Mesenchymal stem cell (in vitro differentiated cells and primary cell): ENCODE results near the gene PPARA.
A peak's percentile ranks its signal among the peaks of the same experiment; 100 is the strongest.

Experiments used
- DNase-seq: peaks from one replicate; pipeline ENCODE4 v3.0.0-alpha.2; 2013
- H2AFZ ChIP-seq: one replicate; pipeline ENCODE4 v1.6.1; 2013; ENCODE audit warnings: low read depth, mild to moderate bottlenecking, control low read depth, inconsistent platforms, low read length, moderate library complexity
- H2AK5ac ChIP-seq: 2 replicates; pipeline ENCODE4 v1.6.1; 2013; ENCODE audit warnings: low read length, moderate library complexity, mild to moderate bottlenecking, inconsistent platforms; ENCODE audit not compliant: severe bottlenecking
- H2BK120ac ChIP-seq: one replicate; pipeline ENCODE4 v1.6.1; 2013; ENCODE audit warnings: low read depth, mild to moderate bottlenecking, inconsistent platforms, low read length, moderate library complexity
- H2BK12ac ChIP-seq, 2 experiments: one replicate each; pipeline ENCODE4 v1.6.1; 2013; ENCODE audit warnings: inconsistent platforms in 2 of 2, low read length in 2 of 2, mild to moderate bottlenecking in 2 of 2, moderate library complexity in 2 of 2, control low read depth in 1 of 2
- H2BK15ac ChIP-seq: one replicate; pipeline ENCODE4 v1.6.1; 2013; ENCODE audit warnings: mild to moderate bottlenecking, low read depth, inconsistent platforms; ENCODE audit not compliant: poor library complexity, severe bottlenecking
- H2BK5ac ChIP-seq: 2 replicates; pipeline ENCODE4 v1.6.1; 2013; ENCODE audit warnings: low read depth, mild to moderate bottlenecking, low read length, control low read depth, inconsistent platforms; ENCODE audit not compliant: poor library complexity, severe bottlenecking
- H3K14ac ChIP-seq, 2 experiments: one replicate each; pipeline ENCODE4 v1.6.1; 2013; ENCODE audit warnings: inconsistent platforms in 2 of 2, low read length in 2 of 2, control low read depth in 1 of 2, mild to moderate bottlenecking in 1 of 2, moderate library complexity in 1 of 2
- H3K18ac ChIP-seq, 2 experiments: one replicate each; pipeline ENCODE4 v1.6.1; 2013; ENCODE audit warnings: inconsistent platforms in 2 of 2, low read length in 2 of 2, control low read depth in 1 of 2, low read depth in 1 of 2, mild to moderate bottlenecking in 1 of 2
- H3K23ac ChIP-seq, 2 experiments: one replicate each; pipeline ENCODE4 v1.6.1; 2013; ENCODE audit warnings: inconsistent platforms in 2 of 2, low read length in 2 of 2, mild to moderate bottlenecking in 2 of 2, moderate library complexity in 2 of 2, control low read depth in 1 of 2
- H3K27ac ChIP-seq: 2 replicates; pipeline ENCODE4 v1.5.1; 2013; ENCODE audit warnings: mild to moderate bottlenecking, moderate library complexity, low read length, control low read depth, inconsistent platforms; ENCODE audit not compliant: poor library complexity, severe bottlenecking
- H3K27me3 ChIP-seq, 2 experiments: 2 replicates each; pipeline versions ENCODE4 v1.6.1 to v1.7.0; 2013; ENCODE audit warnings: low read length in 2 of 2, mild to moderate bottlenecking in 2 of 2, moderate library complexity in 2 of 2, control low read depth in 1 of 2, inconsistent platforms in 1 of 2; ENCODE audit not compliant: control insufficient read depth in 1 of 2, insufficient read depth in 1 of 2
- H3K36me3 ChIP-seq, 2 experiments: 2 replicates each; pipeline versions ENCODE4 v1.6.1 to v1.7.0; 2013; ENCODE audit warnings: low read length in 2 of 2, control low read depth in 1 of 2, inconsistent platforms in 1 of 2, low read depth in 1 of 2, mild to moderate bottlenecking in 1 of 2; ENCODE audit not compliant: insufficient read depth in 2 of 2, control insufficient read depth in 1 of 2
- H3K4ac ChIP-seq, 2 experiments: one replicate each; pipeline ENCODE4 v1.6.1; 2013; ENCODE audit warnings: inconsistent platforms in 2 of 2, low read length in 2 of 2, mild to moderate bottlenecking in 2 of 2, moderate library complexity in 2 of 2, control low read depth in 1 of 2, low read depth in 1 of 2
- H3K4me1 ChIP-seq: 2 replicates; pipeline ENCODE4 v1.6.1; 2013; ENCODE audit warnings: low read depth, low read length, control low read depth; ENCODE audit not compliant: control insufficient read depth, insufficient read depth
- H3K4me2 ChIP-seq: 2 replicates; pipeline ENCODE4 v1.6.1; 2013; ENCODE audit warnings: low read length, mild to moderate bottlenecking, inconsistent platforms; ENCODE audit not compliant: poor library complexity, severe bottlenecking
- H3K4me3 ChIP-seq, 2 experiments: 2 replicates each; pipeline versions ENCODE4 v1.5.1 to v1.7.0; 2013; ENCODE audit warnings: low read length in 2 of 2, mild to moderate bottlenecking in 2 of 2, control low read depth in 1 of 2, low read depth in 1 of 2; ENCODE audit not compliant: insufficient read depth in 1 of 2
- H3K79me1 ChIP-seq: replicated peaks from 2 replicates; pipeline ENCODE4 v1.6.1; 2013; ENCODE audit warnings: mild to moderate bottlenecking, control low read depth, low read length, inconsistent platforms; ENCODE audit not compliant: poor library complexity, severe bottlenecking
- H3K9ac ChIP-seq: 2 replicates; pipeline ENCODE4 v1.7.0; 2013; ENCODE audit warnings: mild to moderate bottlenecking, low read length, moderate library complexity
- H3K9me3 ChIP-seq: 2 replicates; pipeline ENCODE4 v1.7.0; 2013; ENCODE audit warnings: mild to moderate bottlenecking, low read length; ENCODE audit not compliant: control insufficient read depth
- H4K8ac ChIP-seq: one replicate; pipeline ENCODE4 v1.6.1; 2013; ENCODE audit warnings: inconsistent platforms, mild to moderate bottlenecking, low read length, moderate library complexity
- H4K91ac ChIP-seq: one replicate; pipeline ENCODE4 v1.6.1; 2013; ENCODE audit warnings: mild to moderate bottlenecking, low read length, inconsistent platforms
- whole genome bisulfite sequencing: methylation state at CpG from one replicate; pipeline ENCODE4 v1.1.7; 2013; ENCODE audit warnings: mixed read lengths; 5-methylcytosine and 5-hydroxymethylcytosine counted together

Gene PPARA

GRCh38 chr22:46185283-46185682, 35.0 kb downstream of the PPARA start:
- H3K9ac ChIP-seq, result no peak overlapping the region
- H3K79me1 ChIP-seq, result no peaks in the 10 kb centered on the region
- H3K4me2 ChIP-seq, result no peak overlapping the region
- H4K91ac ChIP-seq, result no peak overlapping the region
- H2BK120ac ChIP-seq, result no peak overlapping the region
- H2BK15ac ChIP-seq, result no peak overlapping the region
- peaks cover 1% of the 10 kb centered on the region for H3K4me1 ChIP-seq
- no peak overlapping the region for H2AFZ ChIP-seq
- H3K18ac ChIP-seq, result no peak overlapping the region
- H3K14ac ChIP-seq, result no peak overlapping the region
- peaks cover 7% of the 10 kb centered on the region for H3K9me3 ChIP-seq
- H2AK5ac ChIP-seq, result no peak overlapping the region
- H2BK5ac ChIP-seq, result no peak overlapping the region
- H3K23ac ChIP-seq, result no peak overlapping the region
- H4K8ac ChIP-seq, result no peak overlapping the region
- no peaks in the 10 kb centered on the region for H3K27me3 ChIP-seq
- no peak overlapping the region for H3K4me3 ChIP-seq
- H3K4ac ChIP-seq, result no peak overlapping the region
- no peak overlapping the region for H2BK12ac ChIP-seq
- 100% methylated on average over 2 of the region's 2 CpGs for WGBS
- H3K27ac ChIP-seq, result no peak overlapping the region
- no peak for DNase-seq
- peaks cover 9 to 53% of the 10 kb centered on the region in 2 experiments for H3K36me3 ChIP-seq

GRCh38 chr22:46187862-46188261, 37.5 kb downstream of the PPARA start:
- no peak overlapping the region for H3K4ac ChIP-seq
- 87% methylated on average over 3 of the region's 3 CpGs for WGBS
- DNase-seq, result no peak
- H3K79me1 ChIP-seq, result no peaks in the 10 kb centered on the region
- H2BK15ac ChIP-seq, result no peak overlapping the region
- H3K9me3 ChIP-seq, result no peaks in the 10 kb centered on the region
- no peak overlapping the region for H2AFZ ChIP-seq
- H2BK5ac ChIP-seq, result no peak overlapping the region
- no peak overlapping the region for H3K4me3 ChIP-seq
- H4K91ac ChIP-seq, result no peak overlapping the region
- no peak overlapping the region for H2AK5ac ChIP-seq
- H3K27me3 ChIP-seq, result no peaks in the 10 kb centered on the region
- no peak overlapping the region for H3K4me2 ChIP-seq
- H3K27ac ChIP-seq, result no peak overlapping the region
- peaks cover 0 to 42% of the 10 kb centered on the region in 2 experiments for H3K36me3 ChIP-seq
- no peak overlapping the region for H3K18ac ChIP-seq
- H2BK120ac ChIP-seq, result no peak overlapping the region
- no peak overlapping the region for H2BK12ac ChIP-seq
- H4K8ac ChIP-seq, result no peak overlapping the region
- H3K9ac ChIP-seq, result no peak overlapping the region
- H3K23ac ChIP-seq, result no peak overlapping the region
- peaks cover 1% of the 10 kb centered on the region for H3K4me1 ChIP-seq
- no peak overlapping the region for H3K14ac ChIP-seq

- H3K4me2 ChIP-seq, result no peak overlapping the region
- no peak overlapping the region for H2BK12ac ChIP-seq
- 100% methylated on average over 3 of the region's 5 CpGs for WGBS
- H3K4ac ChIP-seq, result no peak overlapping the region
- no peak overlapping the region for H3K18ac ChIP-seq
- H3K14ac ChIP-seq, result no peak overlapping the region
- DNase-seq, result no peak
- no peaks in the 10 kb centered on the region for H3K27me3 ChIP-seq
- no peak overlapping the region for H3K9ac ChIP-seq
- no peak overlapping the region for H3K27ac ChIP-seq
- H3K23ac ChIP-seq, result no peak overlapping the region
- no peak overlapping the region for H2AFZ ChIP-seq
- H2AK5ac ChIP-seq, result no peak overlapping the region
- no peaks in the 10 kb centered on the region for H3K9me3 ChIP-seq
- no peak overlapping the region for H4K8ac ChIP-seq
- H3K4me1 ChIP-seq, result peaks cover 6% of the 10 kb centered on the region
- no peak overlapping the region for H3K4me3 ChIP-seq
- H4K91ac ChIP-seq, result no peak overlapping the region
- no peaks in the 10 kb centered on the region for H3K79me1 ChIP-seq
- peaks cover 10 to 14% of the 10 kb centered on the region in 2 experiments for H3K36me3 ChIP-seq
- H2BK120ac ChIP-seq, result no peak overlapping the region
- H2BK5ac ChIP-seq, result no peak overlapping the region
- H2BK15ac ChIP-seq, result no peak overlapping the region
These were observed 42.1 kb downstream of the PPARA start for GRCh38 chr22:46192210-46192993.

- Histone ChIP-seq H3K27ac (no peak overlapping the region), H3K4me1 (peaks cover 7% of the 10 kb centered on the region), H3K4ac (no peak overlapping the region), H2AFZ (no peak overlapping the region), H4K8ac (no peak overlapping the region), H2BK12ac (no peak overlapping the region), H3K18ac (no peak overlapping the region), H3K9ac (no peak overlapping the region), H2AK5ac (no peak overlapping the region), H3K4me2 (no peak overlapping the region), H3K27me3 (no peaks in the 10 kb centered on the region), H3K14ac (no peak overlapping the region), H2BK120ac (no peak overlapping the region), H3K9me3 (no peaks in the 10 kb centered on the region), H3K4me3 (peak overlapping the region in 1 of 2 experiments; percentile 23), H2BK15ac (no peak overlapping the region), H3K23ac (no peak overlapping the region), H2BK5ac (no peak overlapping the region), H4K91ac (no peak overlapping the region), H3K36me3 (peaks cover 5 to 15% of the 10 kb centered on the region in 2 experiments), H3K79me1 (peaks cover under 1% of the 10 kb centered on the region)
- WGBS, result 79% methylated on average over 8 of the region's 8 CpGs
- no peak for DNase-seq
These were observed 43.6 kb downstream of the PPARA start for GRCh38 chr22:46193898-46194310.
